ENCODE measurements around the gene GOT1.

Gene GOT1

DNA sequence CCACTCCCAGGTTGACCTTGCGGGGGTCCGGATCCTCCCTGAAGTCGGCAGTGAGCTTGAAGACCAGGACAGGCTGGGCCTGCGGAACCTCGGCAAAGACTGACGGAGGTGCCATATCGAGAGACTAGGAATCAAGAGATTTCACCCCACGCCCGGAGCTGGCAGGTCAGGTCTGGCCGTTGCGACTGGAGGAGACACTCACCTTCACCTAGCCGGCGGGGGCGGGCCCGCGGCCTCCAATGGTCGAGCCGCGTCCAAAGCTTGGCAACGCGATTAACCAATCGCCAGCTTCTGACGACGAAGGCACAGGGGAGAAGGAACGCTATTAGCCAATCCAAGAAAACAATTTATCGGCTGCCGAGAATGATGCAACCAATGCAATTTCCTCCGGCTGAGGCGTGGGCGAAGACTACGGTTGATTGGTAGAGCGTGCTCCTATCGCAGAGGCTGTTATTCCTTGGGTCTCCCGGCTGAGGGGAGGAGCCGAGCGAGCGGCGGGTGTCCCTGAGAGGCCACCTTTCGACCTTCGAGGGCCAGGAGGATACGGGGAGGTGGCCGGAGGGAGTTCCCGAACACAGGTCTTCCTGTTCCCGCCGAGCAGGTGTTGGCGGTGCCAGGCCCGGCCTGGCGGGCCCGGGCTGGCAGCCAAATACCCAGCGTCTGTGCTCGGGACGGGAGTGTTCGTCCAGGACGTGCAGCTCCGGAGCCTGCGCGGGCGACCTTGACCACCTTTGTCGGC, at the start of gene GOT1:
Gene GOT1 (minus strand): TSS at position 174 of the 739 bp plus-strand sequence. CDS start 59 bp downstream, at position 115.
- DNase-seq, result peak; percentile 95

GRCh38 chr10:99470327-99470726, 39.9 kb upstream of the GOT1 start:
- DNase-seq, result no peak

DNA sequence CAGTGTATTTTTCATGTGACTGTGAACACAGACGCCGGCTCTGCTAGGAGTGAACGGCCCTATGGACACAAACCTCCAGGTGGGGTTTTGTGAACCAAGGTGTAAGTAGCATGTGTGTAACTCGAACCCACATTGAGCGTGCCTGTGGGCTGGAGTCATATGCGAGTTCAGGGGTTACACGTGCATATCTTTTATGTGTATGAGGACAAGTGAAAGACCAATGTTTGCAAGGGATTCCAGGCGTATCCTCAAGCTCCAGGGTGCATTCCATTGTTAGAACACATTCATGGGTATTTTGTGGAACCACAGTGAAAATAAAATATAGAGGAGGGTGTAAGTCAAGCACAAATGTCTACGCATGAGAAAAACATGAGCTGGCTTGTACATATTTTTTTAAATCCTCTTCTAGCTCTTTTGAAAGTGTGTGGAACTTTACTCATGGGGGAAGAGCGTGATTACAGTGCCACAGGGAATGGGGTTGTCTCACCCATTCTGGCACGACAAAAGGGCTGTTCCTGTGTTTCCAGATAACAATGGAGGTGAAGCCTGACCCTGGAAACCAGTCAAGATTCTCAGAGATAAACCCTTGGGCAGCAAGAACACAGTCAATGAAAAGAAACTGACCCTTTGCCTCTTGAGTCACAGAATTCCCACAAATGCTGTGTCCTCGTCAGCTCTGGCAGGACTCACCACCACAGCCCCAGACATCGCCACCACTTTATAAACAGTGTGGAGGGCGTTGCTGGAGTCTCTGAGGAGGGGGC, 37.0 kb upstream of the GOT1 start:
- no peak for DNase-seq

GRCh38 chr10:99466632-99467223, 36.3 kb upstream of the GOT1 start:
- DNase-seq, result no peak

- no peak for DNase-seq
These were observed 30.8 kb upstream of the GOT1 start for GRCh38 chr10:99461230-99461629.

DNA sequence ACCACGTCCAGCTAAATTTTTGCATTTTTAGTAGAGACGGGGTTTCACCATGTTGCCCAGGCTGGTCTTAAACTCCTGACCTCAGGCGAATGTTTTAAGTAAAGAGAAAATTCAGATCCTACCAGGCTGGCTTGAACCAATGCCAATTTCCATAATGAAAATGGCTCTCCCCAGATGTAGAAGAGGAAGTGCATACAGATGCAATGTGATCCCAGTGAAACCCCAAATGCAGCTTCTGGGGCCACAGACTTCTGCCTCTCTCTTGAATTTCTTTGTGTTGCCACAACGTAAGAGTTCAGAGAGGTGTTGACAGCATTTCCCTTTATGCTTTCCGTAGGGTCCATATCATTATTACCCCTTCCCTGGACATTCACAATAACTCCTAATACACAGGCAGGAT, 29.6 kb upstream of the GOT1 start:
- peak; percentile 44 for DNase-seq

DNA sequence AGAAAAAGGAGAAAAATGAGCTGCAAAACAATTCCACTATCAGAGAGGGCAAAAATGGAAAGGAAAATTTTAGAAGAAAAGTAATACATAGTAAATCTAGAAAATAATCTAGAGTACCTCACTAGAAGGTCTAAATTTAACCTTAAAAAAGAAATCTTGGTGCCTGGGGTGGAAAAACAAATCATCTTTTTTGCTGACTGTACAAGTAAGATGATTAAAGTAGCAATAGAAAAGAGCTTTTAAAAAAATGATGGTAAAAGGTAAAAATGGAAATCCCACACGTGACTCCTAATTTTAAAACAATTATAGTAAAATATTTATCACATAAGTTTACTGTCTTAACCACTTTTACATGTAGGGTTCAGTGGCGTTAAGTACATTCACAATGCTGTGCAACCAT, 28.8 kb upstream of the GOT1 start:
- DNase-seq, result no peak

DNA sequence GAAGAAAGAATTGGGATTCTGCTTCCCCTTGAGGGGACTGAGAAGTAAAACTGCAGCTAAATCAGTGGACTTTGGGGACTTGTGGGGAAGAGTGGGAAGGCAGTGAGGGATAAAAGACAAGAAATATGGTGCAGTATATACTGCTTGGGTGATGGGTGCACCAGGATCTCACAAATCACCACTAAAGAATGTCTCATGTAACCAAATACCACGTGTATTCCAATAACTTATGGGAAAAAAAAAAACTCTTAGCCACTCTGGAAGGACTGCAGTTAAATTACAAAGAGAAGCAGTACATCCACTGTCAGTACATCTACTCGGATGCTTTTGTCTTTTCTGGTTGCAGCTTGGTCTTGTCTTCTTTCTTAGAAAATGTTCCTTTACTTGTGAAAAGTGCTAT, 27.4 kb upstream of the GOT1 start:
- no peak for DNase-seq

DNA sequence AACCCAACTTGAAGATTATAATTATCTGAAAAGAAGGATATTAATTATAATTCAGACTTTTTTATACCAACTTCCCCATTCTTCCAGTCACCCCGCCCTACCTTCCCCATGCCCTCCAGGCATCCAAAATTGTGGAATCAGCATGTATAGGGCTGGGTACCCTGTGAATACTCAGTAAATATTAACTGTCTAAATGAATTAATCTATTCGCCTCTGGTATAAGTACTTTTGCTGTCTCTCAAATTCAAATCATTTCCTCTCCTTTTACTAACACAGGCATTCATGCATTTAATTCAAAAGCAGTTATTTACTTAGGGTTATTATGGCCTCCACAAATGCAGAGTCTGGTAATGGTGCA, 26.5 kb upstream of the GOT1 start:
- no peak for DNase-seq

DNA sequence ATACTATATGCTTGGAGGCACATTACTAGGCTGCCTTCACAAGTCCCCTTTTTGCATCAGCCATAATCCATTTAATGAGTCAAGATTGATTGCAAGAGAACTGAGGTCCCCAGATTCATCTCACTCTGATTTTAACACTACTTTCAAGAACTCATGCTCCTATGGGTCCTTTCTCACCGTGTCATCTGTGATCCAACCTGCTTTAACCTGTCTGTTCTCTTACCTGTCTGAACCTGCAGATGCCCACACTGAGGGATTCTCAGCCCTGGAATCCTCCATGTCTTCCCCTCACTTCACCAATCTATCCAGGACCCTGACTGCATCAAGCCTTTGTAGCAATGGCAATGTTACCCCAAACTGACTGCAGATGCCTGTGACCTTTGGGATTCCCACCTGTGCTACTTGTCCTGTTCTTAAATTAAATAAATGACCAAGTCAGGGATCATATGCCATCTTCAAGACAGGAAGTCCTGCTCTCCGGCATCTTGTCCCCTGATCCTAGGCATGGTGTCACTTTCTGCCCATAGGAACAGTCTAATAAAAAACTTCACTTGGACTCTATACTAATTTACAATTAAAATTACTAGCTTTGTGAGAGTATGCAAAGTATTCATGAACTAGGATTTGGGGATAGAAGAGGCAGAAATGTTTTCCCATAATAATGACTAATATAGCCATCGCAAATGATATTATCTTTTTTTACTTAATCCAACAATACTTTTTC, 25.9 kb upstream of the GOT1 start:
- no peak for DNase-seq

DNA sequence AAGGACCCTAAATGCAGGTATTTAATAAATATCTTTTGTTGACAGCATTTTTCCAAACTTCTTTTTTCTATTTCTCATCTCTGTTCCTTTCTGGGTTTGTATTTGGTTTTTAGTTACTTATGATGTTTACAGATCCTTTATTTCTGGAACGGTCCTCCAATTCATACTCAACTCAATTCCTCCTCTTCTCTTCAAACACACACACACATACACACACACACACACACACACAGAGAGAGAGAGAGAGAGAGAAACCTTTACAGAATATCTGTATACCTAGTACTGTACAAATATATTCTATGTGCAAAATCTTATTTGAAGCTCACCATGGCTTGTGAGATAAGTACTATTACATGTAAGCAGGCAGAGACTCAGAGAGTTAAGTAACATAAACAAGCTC, 21.6 kb upstream of the GOT1 start:
- no peak for DNase-seq

DNA sequence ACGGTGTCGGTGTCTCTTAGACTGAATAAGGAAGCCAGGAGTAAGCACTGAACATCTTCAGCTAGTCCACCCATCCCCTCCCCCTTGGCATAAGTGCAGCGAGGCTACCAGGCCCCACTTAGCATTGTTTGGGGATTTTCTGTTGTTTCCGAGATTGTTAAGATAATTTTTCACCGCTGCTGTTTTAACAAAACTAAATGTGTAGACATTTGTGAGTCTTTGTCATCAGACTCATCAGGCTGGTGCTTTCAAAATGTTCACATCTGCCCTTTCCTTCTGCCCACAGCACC, 21.0 kb upstream of the GOT1 start:
- DNase-seq, result no peak

DNA sequence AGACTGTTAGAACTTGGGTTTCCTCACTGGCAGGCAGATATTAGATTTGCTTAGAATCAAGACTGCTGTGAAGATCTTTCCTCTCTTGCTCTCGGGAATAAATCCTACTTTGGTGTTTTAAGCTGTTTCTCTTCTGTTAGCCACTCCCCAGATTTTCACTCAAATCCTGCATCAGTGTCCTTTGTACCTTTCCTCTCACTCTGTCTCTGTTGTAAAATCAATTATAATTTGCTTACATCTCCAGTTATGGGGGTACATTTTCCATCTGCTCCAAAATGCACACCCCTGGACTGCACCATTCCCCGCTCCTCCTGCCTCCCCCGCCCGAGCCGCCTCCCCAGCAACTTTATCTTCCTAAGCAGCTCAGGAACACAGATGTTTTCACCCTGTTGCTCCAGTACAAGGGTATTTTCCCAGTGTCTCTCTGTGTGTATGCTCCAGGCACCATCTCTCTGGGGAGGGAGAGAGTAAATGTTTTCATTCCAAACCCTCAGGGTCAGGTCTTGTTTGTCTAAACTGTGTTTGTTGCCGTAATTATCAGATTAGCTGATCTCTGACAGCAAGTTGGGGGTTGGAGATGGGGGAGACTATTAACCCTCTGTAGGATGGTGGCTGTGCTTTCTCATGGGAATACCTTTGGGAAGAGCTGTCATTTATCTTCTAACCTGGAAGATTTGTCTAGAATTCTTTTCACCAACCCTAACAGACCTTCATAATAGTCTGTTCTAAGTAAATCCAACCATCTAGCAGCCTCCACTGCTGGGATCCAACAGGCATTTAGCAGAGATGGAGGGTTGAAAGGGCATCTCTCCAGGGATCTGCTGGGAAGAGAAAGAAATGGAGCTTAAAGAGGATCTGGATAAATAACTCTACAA, 20.4 kb upstream of the GOT1 start:
- DNase-seq, result no peak

GRCh38 chr10:99450156-99450555, 19.7 kb upstream of the GOT1 start:
- DNase-seq, result no peak

GRCh38 chr10:99449023-99449422, 18.6 kb upstream of the GOT1 start:
- DNase-seq, result no peak

DNA sequence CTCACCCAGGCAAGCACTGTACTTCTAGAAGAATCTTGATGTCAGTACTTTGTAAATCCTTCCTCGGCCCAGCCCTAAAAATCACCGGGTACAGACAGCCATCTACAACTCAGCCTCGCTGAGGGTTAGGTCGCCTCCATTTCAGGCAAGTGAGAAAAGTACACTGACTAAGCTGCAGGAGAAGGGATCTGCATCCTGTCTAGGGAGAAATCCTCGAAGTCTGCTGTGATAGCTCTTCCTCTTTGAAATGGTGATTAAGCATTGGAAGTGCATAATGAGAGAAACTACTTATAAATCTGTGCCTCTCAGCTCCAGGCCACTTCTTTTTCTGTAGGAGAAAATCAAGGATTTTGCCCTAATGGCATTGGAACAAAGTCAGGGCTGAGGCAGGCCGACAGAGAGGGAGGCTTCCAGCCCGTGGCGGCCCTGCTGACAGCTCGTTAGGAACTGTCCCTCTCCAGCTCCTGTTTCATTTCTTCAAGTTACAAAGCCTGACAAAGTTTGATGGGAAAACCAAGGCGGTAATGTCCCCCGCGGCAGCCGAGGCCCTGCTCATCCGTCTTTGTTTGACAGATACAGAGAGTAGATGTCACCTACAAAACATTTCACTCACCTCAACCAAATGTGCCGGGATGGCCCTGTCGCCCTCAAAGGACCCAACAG, 14.1 kb upstream of the GOT1 start:
- no peak for DNase-seq

- DNase-seq, result no peak
These were observed 13.1 kb upstream of the GOT1 start for GRCh38 chr10:99443500-99443899.

DNA sequence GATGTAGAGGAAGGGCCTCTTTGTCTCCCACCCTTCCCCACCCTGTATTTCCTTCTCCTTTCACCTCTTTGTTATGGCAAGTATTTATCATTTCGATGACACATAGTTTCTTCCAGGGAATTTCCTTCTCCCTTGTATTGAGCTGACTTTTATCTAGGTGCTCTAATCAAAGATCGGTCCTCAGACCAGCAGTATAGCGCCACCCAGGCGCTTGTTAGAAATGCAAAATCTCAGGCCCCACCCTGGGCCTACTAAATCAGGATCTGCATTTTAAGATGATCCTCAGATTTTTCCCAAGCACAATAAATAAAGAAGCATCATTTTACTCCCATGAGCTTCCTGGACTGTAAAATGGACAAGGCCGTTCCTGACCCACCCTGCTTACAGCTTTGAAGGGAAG, 12.0 kb upstream of the GOT1 start:
- no peak for DNase-seq

DNA sequence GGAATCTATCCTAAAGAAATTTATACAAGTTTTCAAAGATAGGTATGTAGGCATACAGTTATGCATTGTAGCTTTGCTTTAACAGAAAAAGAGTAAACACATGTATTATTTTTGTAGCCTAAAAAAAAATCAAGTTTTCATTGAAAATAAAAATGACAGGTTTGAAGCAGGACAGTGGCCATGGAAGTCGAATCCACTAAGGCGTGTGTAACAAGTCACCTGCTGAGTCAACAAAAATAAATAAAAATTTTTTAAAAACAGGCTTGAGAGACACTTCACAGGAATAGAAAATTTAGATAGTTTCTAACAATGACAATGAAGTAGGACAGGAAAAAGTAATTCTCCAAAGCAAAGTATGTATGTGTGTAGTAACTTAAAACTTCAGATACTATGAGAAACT, 8.5 kb upstream of the GOT1 start:
- DNase-seq, result no peak

DNA sequence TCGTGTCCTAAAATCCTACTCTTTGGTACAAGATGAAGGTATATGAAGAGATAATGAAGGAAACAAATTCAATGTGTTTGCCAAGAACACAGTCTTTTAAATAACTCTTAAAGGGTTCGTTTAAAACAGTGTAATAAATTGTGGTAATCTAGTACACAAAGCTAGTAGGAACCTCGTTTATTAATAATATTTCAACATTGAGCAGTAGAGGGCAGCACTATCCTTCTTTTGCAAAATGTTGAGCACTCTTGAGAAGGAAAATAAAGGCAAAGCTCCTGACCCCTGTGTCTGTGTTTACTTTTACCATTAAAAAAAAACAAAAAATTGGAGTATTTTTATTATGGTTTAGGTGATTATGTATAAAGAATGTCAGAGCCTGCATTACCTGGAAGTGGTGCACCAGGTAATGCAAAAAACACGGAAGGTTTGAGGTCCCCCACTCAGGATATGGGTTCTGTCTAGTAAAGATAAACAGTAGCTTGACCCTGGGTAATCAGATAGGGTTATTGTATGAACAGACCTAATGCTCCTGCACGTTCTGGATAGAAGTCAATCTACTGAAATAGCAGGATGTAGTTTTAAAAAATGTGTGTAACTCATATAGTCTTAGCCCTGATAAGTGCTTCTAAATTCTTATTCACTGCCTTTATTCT, 5.7 kb upstream of the GOT1 start:
- peak; percentile 49 for DNase-seq

GRCh38 chr10:99433378-99434020, 3.1 kb upstream of the GOT1 start:
- DNase-seq, result no peak

Measured in RPMI8226 (cell line).